LNCaP clone FGC (cell line): ENCODE results near the gene COBLL1.
A peak's percentile ranks its signal among the peaks of the same experiment; 100 is the strongest.
"Not testable (repeated sequence)": the region's sequence is repeated elsewhere in the genome, so short reads cannot be mapped to it uniquely, and the experiment has no call there.

Source experiments
- DNase-seq: peaks from one replicate; pipeline ENCODE4 v3.0.0-alpha.2; 2011; ENCODE audit warnings: low read depth
- H3K4me3 ChIP-seq: 2 replicates; pipeline ENCODE4 v1.5.1; 2011; ENCODE audit warnings: mild to moderate bottlenecking, low read depth, low read length, control low read depth
- TF ChIP-seq, protein P1 (sequence below): IDR thresholded peaks from 2 replicates; pipeline ENCODE4 v1.5.1; 2012; ENCODE audit warnings: mild to moderate bottlenecking; ENCODE audit not compliant: control insufficient read depth, insufficient read depth; ENCODE audit errors: extremely low read depth

The COBLL1 gene

DNA sequence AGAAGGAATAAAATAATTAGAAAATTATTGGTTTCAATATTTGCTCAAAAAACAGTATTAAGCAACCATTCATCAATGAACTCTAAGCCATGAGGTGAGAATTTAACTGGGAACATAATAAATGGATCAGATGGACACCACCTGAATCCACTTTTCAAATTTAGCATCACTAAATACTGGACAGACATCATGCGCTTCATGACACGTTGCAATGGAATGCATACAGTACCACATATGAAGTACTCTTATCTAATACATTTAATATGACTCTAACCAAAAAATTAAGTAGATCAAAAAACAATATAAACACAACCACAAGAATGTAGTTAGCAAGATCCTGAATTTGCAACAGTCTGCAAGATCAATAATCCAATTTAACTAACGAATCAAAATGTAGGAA is 76.6 kb downstream of the COBLL1 start:
- DNase-seq = no peak
- TF ChIP-seq, protein P1, sequence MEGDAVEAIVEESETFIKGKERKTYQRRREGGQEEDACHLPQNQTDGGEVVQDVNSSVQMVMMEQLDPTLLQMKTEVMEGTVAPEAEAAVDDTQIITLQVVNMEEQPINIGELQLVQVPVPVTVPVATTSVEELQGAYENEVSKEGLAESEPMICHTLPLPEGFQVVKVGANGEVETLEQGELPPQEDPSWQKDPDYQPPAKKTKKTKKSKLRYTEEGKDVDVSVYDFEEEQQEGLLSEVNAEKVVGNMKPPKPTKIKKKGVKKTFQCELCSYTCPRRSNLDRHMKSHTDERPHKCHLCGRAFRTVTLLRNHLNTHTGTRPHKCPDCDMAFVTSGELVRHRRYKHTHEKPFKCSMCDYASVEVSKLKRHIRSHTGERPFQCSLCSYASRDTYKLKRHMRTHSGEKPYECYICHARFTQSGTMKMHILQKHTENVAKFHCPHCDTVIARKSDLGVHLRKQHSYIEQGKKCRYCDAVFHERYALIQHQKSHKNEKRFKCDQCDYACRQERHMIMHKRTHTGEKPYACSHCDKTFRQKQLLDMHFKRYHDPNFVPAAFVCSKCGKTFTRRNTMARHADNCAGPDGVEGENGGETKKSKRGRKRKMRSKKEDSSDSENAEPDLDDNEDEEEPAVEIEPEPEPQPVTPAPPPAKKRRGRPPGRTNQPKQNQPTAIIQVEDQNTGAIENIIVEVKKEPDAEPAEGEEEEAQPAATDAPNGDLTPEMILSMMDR = no peak
- H3K4me3 ChIP-seq = no peak overlapping the region

DNA sequence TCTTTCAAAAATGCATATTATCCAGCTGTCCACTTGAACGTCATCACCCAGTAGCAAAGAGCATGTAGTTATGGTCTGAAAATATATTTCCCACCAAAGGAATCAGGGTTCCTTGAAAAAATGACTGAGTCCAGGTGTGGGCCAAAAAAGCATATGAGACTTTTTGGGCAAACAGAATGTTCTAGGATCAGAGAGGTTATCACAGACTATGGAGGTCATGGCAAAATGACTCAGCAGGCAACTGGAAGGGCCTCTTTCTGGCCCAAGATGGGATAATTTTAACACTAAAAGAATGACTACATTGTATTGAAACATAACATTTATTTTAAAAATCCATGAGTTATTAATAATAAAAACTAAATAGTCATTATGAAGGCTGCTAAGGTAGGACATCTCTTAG is 77.1 kb downstream of the COBLL1 start:
- TF ChIP-seq, protein P1 = no peak
- no peak for DNase-seq
- H3K4me3 ChIP-seq = no peak overlapping the region

DNA sequence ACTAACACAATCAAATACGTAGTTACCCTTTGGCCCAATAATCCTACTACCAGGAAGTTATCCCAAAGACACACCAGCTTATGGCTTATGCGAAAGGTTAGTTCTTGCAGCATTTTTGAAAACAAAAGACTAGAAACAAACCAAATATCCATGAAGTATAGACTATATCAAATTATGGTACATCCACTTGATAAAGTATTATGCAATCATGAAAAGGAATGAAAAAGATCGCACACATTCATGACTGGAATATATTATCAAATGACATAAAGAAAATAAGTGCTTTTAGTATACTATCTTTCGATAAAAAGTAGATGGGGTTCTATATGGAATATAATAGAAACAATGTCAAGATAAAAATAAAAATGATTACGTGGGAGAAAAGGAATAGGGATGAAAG is 78.2 kb downstream of the COBLL1 start:
- DNase-seq = no peak
- TF ChIP-seq, protein P1 = no peak
- H3K4me3 ChIP-seq = no peak overlapping the region

DNA sequence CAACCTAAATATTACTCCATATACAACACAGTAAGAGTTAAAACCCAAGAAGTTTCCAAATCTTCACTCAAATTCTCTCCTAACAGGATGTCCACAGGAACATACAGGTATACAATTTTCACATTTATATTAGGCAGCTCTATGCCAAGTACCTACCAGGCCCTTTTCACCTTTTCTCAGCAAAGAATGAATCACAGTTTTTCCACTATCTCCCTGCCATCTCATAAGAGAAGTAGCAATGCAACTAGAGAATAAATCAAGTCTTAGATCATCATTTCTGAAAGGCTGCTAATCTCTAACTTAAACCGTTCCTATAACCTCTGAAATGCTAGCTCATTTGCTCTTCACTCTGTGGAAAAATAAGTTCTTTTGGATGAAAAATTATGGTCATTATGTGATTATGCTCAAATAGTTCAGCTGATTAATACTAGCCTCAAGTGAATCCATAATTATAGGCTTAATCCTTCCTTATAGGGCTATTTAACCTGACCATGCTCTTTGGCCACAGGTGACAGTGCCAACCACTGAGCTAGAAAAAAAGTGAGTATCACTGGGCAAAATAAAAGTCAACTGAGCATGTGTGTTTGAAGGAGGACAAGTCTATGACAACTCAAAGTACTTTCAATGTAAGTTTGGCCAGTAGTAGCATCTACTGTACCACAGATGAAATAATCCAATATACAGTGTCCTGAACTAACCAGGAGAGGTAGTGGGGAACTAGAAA is 79.7 kb downstream of the COBLL1 start:
- TF ChIP-seq, protein P1 = no peak
- no peak overlapping the region for H3K4me3 ChIP-seq
- DNase-seq = no peak

DNA sequence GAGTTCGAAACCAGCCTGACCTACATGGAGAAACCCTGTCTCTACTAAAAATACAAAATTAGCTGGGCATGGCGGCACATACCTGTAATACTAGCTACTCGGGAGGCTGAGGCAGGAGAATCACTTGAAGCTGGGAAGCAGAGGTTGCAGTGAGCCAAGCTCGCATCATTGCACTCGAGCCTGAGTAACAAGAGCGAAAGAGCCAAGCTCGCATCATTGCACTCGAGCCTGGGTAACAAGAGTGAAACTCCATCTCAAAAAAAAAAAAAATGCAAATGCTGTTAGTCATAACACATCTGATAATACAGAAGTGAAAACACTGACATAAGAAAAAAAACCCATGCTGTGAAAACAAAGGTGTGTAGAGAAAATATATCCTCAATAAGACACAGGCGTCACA is 80.4 kb downstream of the COBLL1 start:
- not testable (repeated sequence) for H3K4me3 ChIP-seq, DNase-seq

DNA sequence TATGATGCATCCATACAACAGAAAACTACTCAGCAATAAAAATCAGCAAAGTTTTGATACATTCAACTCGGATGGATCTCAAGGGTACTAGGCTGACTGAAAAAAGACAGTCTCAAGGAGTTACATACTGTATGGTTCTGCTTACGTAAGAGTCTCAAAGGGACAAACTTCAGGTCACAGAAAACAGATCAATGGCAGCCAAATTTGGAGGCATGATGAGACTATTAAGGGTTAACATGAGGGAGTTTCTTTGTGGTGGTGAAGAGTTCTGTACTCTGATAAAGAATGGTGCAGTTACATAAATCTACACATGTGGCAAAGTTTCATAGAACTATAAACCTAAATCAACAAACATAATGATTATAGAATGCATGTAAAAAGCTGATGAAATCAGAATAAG is 81.4 kb downstream of the COBLL1 start:
- TF ChIP-seq, protein P1 = no peak
- H3K4me3 ChIP-seq = no peak overlapping the region
- DNase-seq = no peak

DNA sequence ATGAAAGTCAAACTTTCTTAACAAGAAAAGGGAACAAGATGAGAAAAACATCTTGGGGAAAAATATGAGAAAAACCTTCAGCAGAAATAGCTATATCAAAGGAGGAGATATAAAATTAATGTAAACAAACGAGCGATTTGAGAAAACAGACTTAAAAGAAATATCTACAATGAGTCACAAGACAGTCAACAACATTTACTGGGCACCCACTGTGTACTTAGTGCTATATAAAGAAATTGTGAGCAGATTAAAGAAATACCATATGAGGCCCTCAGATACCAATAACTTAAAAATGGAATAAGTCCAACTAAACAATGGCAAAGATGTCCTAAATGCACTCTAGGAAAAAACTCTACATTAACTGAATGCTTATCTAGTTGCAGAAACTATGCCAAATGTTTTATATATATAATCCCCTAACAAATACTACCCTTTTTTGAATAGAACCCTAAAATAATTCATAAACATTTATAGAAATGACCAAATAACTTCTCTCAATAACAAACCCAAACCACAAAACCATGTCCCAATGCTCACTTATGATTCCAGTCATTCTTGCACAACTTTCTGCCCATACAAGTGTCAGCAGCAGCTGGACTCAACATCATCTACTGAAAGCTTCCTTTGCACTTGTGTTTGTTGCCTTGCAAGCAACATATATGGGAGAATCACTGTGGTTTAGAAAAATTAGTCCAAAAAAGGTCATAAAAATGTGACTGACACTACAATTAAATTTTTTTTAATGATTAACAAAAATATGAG is 83.5 kb downstream of the COBLL1 start:
- DNase-seq = peak; percentile 86
- TF ChIP-seq, protein P1 = no peak
- H3K4me3 ChIP-seq = no peak overlapping the region
